DMS53 (cell line): ENCODE data around the gene MDH1B.

ENCODE experiments used
- DNase-seq: peaks from one replicate; lab custom pipeline; 2025; lab: John Stamatoyannopoulos, UW

Gene MDH1B

GRCh38 chr2:206693399-206694137 lies 71.6 kb downstream of the MDH1B start:
- DNase-seq: peak; percentile 84

- DNase-seq: peak; percentile 12
Observed at GRCh38 chr2:206692971-206693370, 72.2 kb downstream of the MDH1B start.

- no peak for DNase-seq
Observed at GRCh38 chr2:206688990-206689389, 76.1 kb downstream of the MDH1B start.

- DNase-seq: no peak
Observed at GRCh38 chr2:206688453-206688852, 76.7 kb downstream of the MDH1B start.
